Naive thymus-derived CD4-positive, alpha-beta T cell (primary cell): ENCODE data around the gene PDGFD. TPM values are rescaled to one million over a fixed set of nuclear protein-coding genes. Genes with fewer than 3 reads are reported as not detected.
"Not testable (repeated sequence)": the region's sequence is repeated elsewhere in the genome, so short reads cannot be mapped to it uniquely, and the experiment has no call there.

ENCODE experiments used
- ATAC-seq: fragments of 150-1000 bp; cut with Tn5 transposase; 2 replicates; pipeline ENCODE4 v1.10.0; 2021; ENCODE audit warnings: mild to moderate bottlenecking, moderate library complexity
- CTCF ChIA-PET: fragments of 350-600 bp; sonication (Branson Sonifier 250); formaldehyde crosslinking; loops from one replicate; lab custom pipeline; 2021; ENCODE audit warnings: antibody characterized with exemption; lab: Charles Lee
- POLR2A ChIA-PET: fragments of 350-600 bp; sonication (Branson Sonifier 250); formaldehyde crosslinking; loops from one replicate; lab custom pipeline; 2021; ENCODE audit warnings: antibody characterized with exemption, inconsistent platforms; lab: Charles Lee
- DNase-seq, 9 donors: peaks; one replicate each; pipeline versions ENCODE4 v3.0.0 to v3.0.0-alpha.2; 2020 to 2022; ENCODE audit warnings: mixed read lengths in 1 of 9
- H3K27ac ChIP-seq: one replicate; pipeline ENCODE4 v1.7.0; 2013; ENCODE audit warnings: mild to moderate bottlenecking, low read depth, low read length, moderate library complexity
- H3K27me3 ChIP-seq, 2 donors: one replicate each; pipeline ENCODE4 v1.7.0; 2013; ENCODE audit warnings: low read length in 2 of 2, mild to moderate bottlenecking in 2 of 2, moderate library complexity in 2 of 2; ENCODE audit not compliant: control insufficient read depth in 2 of 2, insufficient read depth in 2 of 2
- H3K36me3 ChIP-seq, 3 experiments: 1 replicate in 2 of 3; 2 replicates in 1 of 3; pipeline ENCODE4 v1.7.0; 2013; ENCODE audit warnings: low read length in 3 of 3, mild to moderate bottlenecking in 3 of 3, moderate library complexity in 1 of 3; ENCODE audit not compliant: insufficient read depth in 3 of 3, control insufficient read depth in 2 of 3
- H3K4me1 ChIP-seq, 2 donors: one replicate each; pipeline ENCODE4 v1.7.0; 2013; ENCODE audit warnings: low read length in 2 of 2, mild to moderate bottlenecking in 2 of 2, moderate library complexity in 1 of 2; ENCODE audit not compliant: control insufficient read depth in 2 of 2, insufficient read depth in 2 of 2
- H3K4me3 ChIP-seq: 2 replicates; pipeline ENCODE4 v1.7.0; 2013; ENCODE audit warnings: mild to moderate bottlenecking, low read length
- H3K9me3 ChIP-seq, 3 experiments: 1 replicate in 2 of 3; 2 replicates in 1 of 3; pipeline ENCODE4 v1.7.0; 2013; ENCODE audit warnings: low read length in 3 of 3; ENCODE audit not compliant: control insufficient read depth in 2 of 3
- H3K27ac Mint-ChIP-seq, 9 donors: one replicate each; pipeline ENCODE4 v1.8.0; 2020 to 2022; ENCODE audit warnings: mixed read lengths in 9 of 9, mild to moderate bottlenecking in 8 of 9, moderate library complexity in 5 of 9, inconsistent platforms in 2 of 9
- H3K27me3 Mint-ChIP-seq, 5 donors: one replicate each; pipeline ENCODE4 v1.8.0; 2021 to 2022; ENCODE audit warnings: mixed read lengths in 5 of 5, mild to moderate bottlenecking in 1 of 5
- H3K36me3 Mint-ChIP-seq, 5 donors: one replicate each; pipeline ENCODE4 v1.8.0; 2020 to 2022; ENCODE audit warnings: mixed read lengths in 5 of 5, mild to moderate bottlenecking in 3 of 5, inconsistent platforms in 1 of 5
- H3K4me1 Mint-ChIP-seq, 7 donors: one replicate each; pipeline ENCODE4 v1.8.0; 2020 to 2022; ENCODE audit warnings: mixed read lengths in 7 of 7, mild to moderate bottlenecking in 3 of 7, inconsistent platforms in 1 of 7
- H3K4me3 Mint-ChIP-seq, 10 donors: one replicate each; pipeline ENCODE4 v1.8.0; 2020 to 2022; ENCODE audit warnings: mild to moderate bottlenecking in 10 of 10, mixed read lengths in 10 of 10, moderate library complexity in 6 of 10, inconsistent platforms in 2 of 10
- H3K9me3 Mint-ChIP-seq, 11 donors: one replicate each; pipeline ENCODE4 v1.8.0; 2020 to 2022; ENCODE audit warnings: mixed read lengths in 11 of 11, mild to moderate bottlenecking in 4 of 11, inconsistent platforms in 1 of 11, moderate library complexity in 1 of 11
- intact Hi-C, 2 donors: fragments of 100-400 bp; cut with micrococcal nuclease; formaldehyde crosslinking; loops; one replicate each; pipeline ENCODE4 v1.15.1; 2023
- polyA plus RNA-seq, 2 donors: library from polyadenylated mRNA; unstranded; fragments of 300-500 nt; fragmentation: Illumina TruSeq; gene quantifications; one replicate each; pipeline ENCODE4 v1.2.3, GENCODE V29; 2021
- total RNA-seq, 6 experiments: library from RNA in 5 of 6; stranded (reverse) in 5 of 6; gene quantifications; 1 replicate in 5 of 6; 2 replicates in 1 of 6; pipeline ENCODE4 v1.2.3 and lab custom pipeline; 2021 to 2026

Gene PDGFD
- total and polyA plus RNA-seq, 7 experiments from 2014 or later: 0.05 to 3.6 (median 0.26) TPM; not detected in 3

GRCh38 chr11:104054911-104055529 lies 108.9 kb downstream of the PDGFD start:
- POLR2A ChIA-PET: no interaction called here
- no peak for ATAC-seq
- Mint-ChIP-seq H3K4me1 (no peaks in the 10 kb centered on the region), H3K27me3 (peaks cover 0 to 3% (median 0%) of the 10 kb centered on the region in 5 donors), H3K36me3 (no peaks in the 10 kb centered on the region), H3K4me3 (no peak overlapping the region), H3K9me3 (peaks cover 0 to 4% (median 0%) of the 10 kb centered on the region in 11 donors), H3K27ac (no peak overlapping the region)
- no peak for DNase-seq
- no peaks in the 10 kb centered on the region for H3K36me3 ChIP-seq
- H3K4me1 ChIP-seq: no peaks in the 10 kb centered on the region
- intact Hi-C loops: no loop called here
- H3K27ac ChIP-seq: no peak overlapping the region
- no peak overlapping the region for H3K4me3 ChIP-seq
- no peaks in the 10 kb centered on the region for H3K27me3 ChIP-seq
- CTCF ChIA-PET: no interaction called here
- no peaks in the 10 kb centered on the region for H3K9me3 ChIP-seq

GRCh38 chr11:104053743-104054478 lies 110.0 kb downstream of the PDGFD start:
- H3K27me3 Mint-ChIP-seq: peaks cover 0 to 3% (median 0%) of the 10 kb centered on the region in 5 donors
- no peak overlapping the region for H3K27ac Mint-ChIP-seq
- POLR2A ChIA-PET: no interaction called here
- ATAC-seq (no peak), DNase-seq (no peak)
- no peaks in the 10 kb centered on the region for H3K4me1 ChIP-seq
- H3K36me3 Mint-ChIP-seq: no peaks in the 10 kb centered on the region
- no peaks in the 10 kb centered on the region for H3K9me3 ChIP-seq
- CTCF ChIA-PET: no interaction called here
- H3K4me1 Mint-ChIP-seq: no peaks in the 10 kb centered on the region
- peaks cover 0 to 4% (median 0%) of the 10 kb centered on the region in 11 donors for H3K9me3 Mint-ChIP-seq
- intact Hi-C loops: no loop called here
- H3K27me3 ChIP-seq: no peaks in the 10 kb centered on the region
- no peak overlapping the region for H3K27ac ChIP-seq
- no peak overlapping the region for H3K4me3 Mint-ChIP-seq
- H3K36me3 ChIP-seq: no peaks in the 10 kb centered on the region
- H3K4me3 ChIP-seq: no peak overlapping the region

GRCh38 chr11:104051778-104052177 lies 112.2 kb downstream of the PDGFD start:
- Mint-ChIP-seq H3K4me1 (no peaks in the 10 kb centered on the region), H3K27ac (no peak overlapping the region), H3K4me3 (no peak overlapping the region), H3K36me3 (no peaks in the 10 kb centered on the region), H3K27me3 (peaks cover 0 to 3% (median 0%) of the 10 kb centered on the region in 5 donors), H3K9me3 (peaks cover 0 to 5% (median 0%) of the 10 kb centered on the region in 11 donors)
- POLR2A ChIA-PET: no interaction called here
- DNase-seq: no peak
- intact Hi-C loops: no loop called here
- CTCF ChIA-PET: no interaction called here
- no peaks in the 10 kb centered on the region for H3K36me3 ChIP-seq
- H3K4me1 ChIP-seq: no peaks in the 10 kb centered on the region
- no peaks in the 10 kb centered on the region for H3K27me3 ChIP-seq
- no peak overlapping the region for H3K27ac ChIP-seq
- H3K4me3 ChIP-seq: no peak overlapping the region
- no peak for ATAC-seq
- H3K9me3 ChIP-seq: no peaks in the 10 kb centered on the region

- Mint-ChIP-seq H3K4me1 (no peaks in the 10 kb centered on the region), H3K4me3 (no peak overlapping the region), H3K9me3 (peaks cover 0 to 6% (median 0%) of the 10 kb centered on the region in 11 donors), H3K27ac (no peak overlapping the region), H3K36me3 (no peaks in the 10 kb centered on the region), H3K27me3 (no peaks in the 10 kb centered on the region)
- Histone ChIP-seq H3K9me3 (no peaks in the 10 kb centered on the region), H3K36me3 (no peaks in the 10 kb centered on the region), H3K4me1 (no peaks in the 10 kb centered on the region), H3K27me3 (no peaks in the 10 kb centered on the region), H3K4me3 (no peak overlapping the region), H3K27ac (no peak overlapping the region)
- intact Hi-C loops: no loop called here
- ChIA-PET CTCF (no interaction called here), POLR2A (no interaction called here)
- ATAC-seq: no peak
- DNase-seq: no peak
Measured at GRCh38 chr11:104049116-104049515, 114.8 kb downstream of the PDGFD start.

GRCh38 chr11:104046858-104047257 lies 117.1 kb downstream of the PDGFD start:
- not testable (repeated sequence) for H3K27ac Mint-ChIP-seq, H3K27me3 Mint-ChIP-seq, H3K4me1 Mint-ChIP-seq

GRCh38 chr11:104046331-104046730 lies 117.6 kb downstream of the PDGFD start:
- Mint-ChIP-seq H3K4me3 (no peak overlapping the region), H3K9me3 (peaks cover 0 to 5% (median 0%) of the 10 kb centered on the region in 11 donors), H3K4me1 (no peaks in the 10 kb centered on the region), H3K27ac (no peak overlapping the region), H3K27me3 (no peaks in the 10 kb centered on the region), H3K36me3 (no peaks in the 10 kb centered on the region)
- Histone ChIP-seq H3K27me3 (no peaks in the 10 kb centered on the region), H3K4me3 (no peak overlapping the region), H3K27ac (no peak overlapping the region), H3K4me1 (no peaks in the 10 kb centered on the region), H3K9me3 (no peaks in the 10 kb centered on the region), H3K36me3 (no peaks in the 10 kb centered on the region)
- DNase-seq (no peak), ATAC-seq (no peak)
- CTCF ChIA-PET: no interaction called here
- POLR2A ChIA-PET: no interaction called here
- intact Hi-C loops: no loop called here

More at GRCh38 chr11:104046858-104047257, 117.1 kb downstream of the PDGFD start:
- H3K9me3 Mint-ChIP-seq, H3K27me3 ChIP-seq, H3K27ac ChIP-seq, H3K4me3 Mint-ChIP-seq, POLR2A ChIA-PET, CTCF ChIA-PET, DNase-seq, ATAC-seq, H3K36me3 Mint-ChIP-seq, H3K4me1 ChIP-seq, H3K4me3 ChIP-seq, H3K36me3 ChIP-seq, H3K9me3 ChIP-seq, intact Hi-C loops: not testable (repeated sequence)
